ENCODE measurements around the gene H3-3A. TPM values are rescaled to one million over a fixed set of nuclear protein-coding genes. Genes with fewer than 3 reads are reported as not detected.

The H3-3A gene
- total RNA-seq, 2 donors from 2014 or later: 226 to 258 TPM

DNA sequence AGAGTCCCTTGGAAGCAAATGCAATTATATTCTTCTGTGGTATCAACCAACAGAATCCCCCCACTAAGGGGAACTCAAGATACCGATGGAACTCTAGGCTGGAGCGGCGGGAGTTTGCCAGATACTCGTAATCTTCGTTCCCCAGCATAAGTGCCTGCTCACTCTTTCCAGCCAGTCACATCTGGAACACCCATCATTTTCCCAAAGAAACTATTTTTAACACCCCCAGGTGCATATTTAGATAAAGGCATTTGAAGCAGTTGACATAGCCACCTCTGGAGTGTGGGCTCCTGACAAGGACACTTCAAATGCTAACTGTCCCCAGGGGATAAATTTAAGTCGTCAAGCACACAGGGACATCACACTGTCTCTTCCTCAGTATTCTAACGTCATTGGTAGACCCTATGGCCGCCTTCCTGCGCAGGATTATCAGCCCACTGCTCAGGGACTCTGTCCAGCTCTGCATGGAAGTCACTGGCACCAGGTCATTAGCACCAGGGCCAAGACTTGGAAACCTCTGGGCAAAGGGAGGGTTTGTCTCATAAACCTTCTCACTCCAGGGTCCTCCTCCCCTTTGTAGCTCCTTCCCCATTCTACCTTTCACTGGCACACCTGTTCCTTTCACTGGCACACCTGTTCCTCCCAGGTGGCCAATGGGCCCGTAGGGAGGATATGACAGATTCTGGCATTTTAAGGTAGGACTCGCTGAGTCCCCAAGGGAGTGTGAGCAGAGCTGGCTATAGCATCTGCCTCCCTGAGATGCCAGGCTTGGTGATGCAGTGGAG, 48.8 kb downstream of the H3-3A start:
- Histone ChIP-seq H3K4me3 (peak overlapping the region; percentile 77), H3K27me3 (replicated peaks; ENCODE audit: insufficient read depth) (no peaks in the 10 kb centered on the region), H3K27ac (peak overlapping the region; percentile 93 to 97), H3K4me1 (ENCODE audit: control insufficient read depth in 1 of 2, low read depth in 2 of 2) (peaks cover 27 to 49% of the 10 kb centered on the region in 2 donors), H3K9me3 (no peaks in the 10 kb centered on the region), H3K36me3 (no peaks in the 10 kb centered on the region)
- TF ChIP-seq, protein P1, sequence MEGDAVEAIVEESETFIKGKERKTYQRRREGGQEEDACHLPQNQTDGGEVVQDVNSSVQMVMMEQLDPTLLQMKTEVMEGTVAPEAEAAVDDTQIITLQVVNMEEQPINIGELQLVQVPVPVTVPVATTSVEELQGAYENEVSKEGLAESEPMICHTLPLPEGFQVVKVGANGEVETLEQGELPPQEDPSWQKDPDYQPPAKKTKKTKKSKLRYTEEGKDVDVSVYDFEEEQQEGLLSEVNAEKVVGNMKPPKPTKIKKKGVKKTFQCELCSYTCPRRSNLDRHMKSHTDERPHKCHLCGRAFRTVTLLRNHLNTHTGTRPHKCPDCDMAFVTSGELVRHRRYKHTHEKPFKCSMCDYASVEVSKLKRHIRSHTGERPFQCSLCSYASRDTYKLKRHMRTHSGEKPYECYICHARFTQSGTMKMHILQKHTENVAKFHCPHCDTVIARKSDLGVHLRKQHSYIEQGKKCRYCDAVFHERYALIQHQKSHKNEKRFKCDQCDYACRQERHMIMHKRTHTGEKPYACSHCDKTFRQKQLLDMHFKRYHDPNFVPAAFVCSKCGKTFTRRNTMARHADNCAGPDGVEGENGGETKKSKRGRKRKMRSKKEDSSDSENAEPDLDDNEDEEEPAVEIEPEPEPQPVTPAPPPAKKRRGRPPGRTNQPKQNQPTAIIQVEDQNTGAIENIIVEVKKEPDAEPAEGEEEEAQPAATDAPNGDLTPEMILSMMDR (IDR thresholded peaks at IDR 0.05): no peak
- no peak for DNase-seq (ENCODE audit: low spot score)
- ATAC-seq (ENCODE audit: insufficient number of reproducible peaks, low FRiP score, low read depth): no peak

- Histone ChIP-seq H3K36me3 (no peaks in the 10 kb centered on the region), H3K4me1 (ENCODE audit: control insufficient read depth in 1 of 2, low read depth in 2 of 2) (peaks cover 27 to 49% of the 10 kb centered on the region in 2 donors), H3K27me3 (replicated peaks; ENCODE audit: insufficient read depth) (no peaks in the 10 kb centered on the region), H3K27ac (peak overlapping the region; percentile 93 to 97), H3K9me3 (no peaks in the 10 kb centered on the region), H3K4me3 (peak overlapping the region; percentile 77)
- TF ChIP-seq, protein P1 (IDR thresholded peaks at IDR 0.05): no peak
- DNase-seq (ENCODE audit: low spot score) (no peak), ATAC-seq (ENCODE audit: insufficient number of reproducible peaks, low FRiP score, low read depth) (no peak)
These were observed 49.4 kb downstream of the H3-3A start for GRCh38 chr1:226111883-226112261.

GRCh38 chr1:226112626-226113025, 50.1 kb downstream of the H3-3A start:
- DNase-seq (ENCODE audit: low spot score) (no peak), ATAC-seq (ENCODE audit: insufficient number of reproducible peaks, low FRiP score, low read depth) (no peak)
- TF ChIP-seq, protein P1 (IDR thresholded peaks at IDR 0.05): no peak
- Histone ChIP-seq H3K4me3 (no peak overlapping the region), H3K4me1 (ENCODE audit: control insufficient read depth in 1 of 2, low read depth in 2 of 2) (peaks cover 27 to 49% of the 10 kb centered on the region in 2 donors), H3K27ac (peak overlapping the region; percentile 93 to 97), H3K27me3 (replicated peaks; ENCODE audit: insufficient read depth) (no peaks in the 10 kb centered on the region), H3K36me3 (no peaks in the 10 kb centered on the region), H3K9me3 (no peaks in the 10 kb centered on the region)

- Histone ChIP-seq H3K9me3 (no peaks in the 10 kb centered on the region), H3K36me3 (no peaks in the 10 kb centered on the region), H3K27me3 (replicated peaks; ENCODE audit: insufficient read depth) (no peaks in the 10 kb centered on the region), H3K4me1 (ENCODE audit: control insufficient read depth in 1 of 2, low read depth in 2 of 2) (peaks cover 12 to 26% of the 10 kb centered on the region in 2 donors), H3K27ac (no peak overlapping the region), H3K4me3 (no peak overlapping the region)
- TF ChIP-seq, protein P1 (IDR thresholded peaks at IDR 0.05): no peak
- ATAC-seq (ENCODE audit: insufficient number of reproducible peaks, low FRiP score, low read depth): no peak
- no peak for DNase-seq (ENCODE audit: low spot score)
These were observed 54.2 kb downstream of the H3-3A start for GRCh38 chr1:226116673-226117072.

- no peaks in the 10 kb centered on the region for H3K9me3 ChIP-seq
- no peak overlapping the region for H3K27ac ChIP-seq
- H3K4me3 ChIP-seq: no peak overlapping the region
- no peak for DNase-seq (ENCODE audit: low spot score)
- peaks cover 5 to 20% of the 10 kb centered on the region in 2 donors for H3K4me1 ChIP-seq (ENCODE audit: control insufficient read depth in 1 of 2, low read depth in 2 of 2)
- no peaks in the 10 kb centered on the region for H3K36me3 ChIP-seq
- TF ChIP-seq, protein P1 (IDR thresholded peaks at IDR 0.05): no peak
- H3K27me3 ChIP-seq (replicated peaks; ENCODE audit: insufficient read depth): no peaks in the 10 kb centered on the region
- no peak for ATAC-seq (ENCODE audit: insufficient number of reproducible peaks, low FRiP score, low read depth)
These were observed 54.8 kb downstream of the H3-3A start for GRCh38 chr1:226117330-226117729.
